Measurements from ENCODE around the gene SGMS1.

The SGMS1 gene

GRCh38 chr10:50477287-50478203 is 146.2 kb downstream of the SGMS1 start:
- DNase-seq = no peak
- TF ChIP-seq GATA1 (IDR thresholded peaks at IDR 0.05; ENCODE audit: low read depth, low read length) (no peak), POLR2A (IDR thresholded peaks at IDR 0.05; ENCODE audit: low read length) (no peak)

- DNase-seq = no peak
Measured at GRCh38 chr10:50473756-50474155, 150.0 kb downstream of the SGMS1 start.

DNA sequence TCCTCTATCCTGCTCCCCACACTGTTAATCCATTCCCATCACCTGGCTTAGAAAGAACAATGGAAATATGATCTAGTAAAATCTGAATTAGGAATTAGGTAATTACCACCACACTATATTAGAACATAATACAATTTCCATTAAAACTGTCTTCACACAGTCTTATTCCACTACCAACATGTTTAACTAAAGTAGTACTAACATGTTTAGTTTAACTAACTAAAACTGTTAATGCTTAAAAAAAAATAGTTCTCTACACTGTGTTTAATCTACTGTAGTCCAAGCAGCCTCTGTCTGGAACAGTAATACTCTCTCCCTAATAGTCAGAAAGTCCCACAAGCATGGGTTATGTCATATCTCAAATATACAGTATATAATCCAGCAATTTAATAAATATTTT is 150.8 kb downstream of the SGMS1 start:
- TF ChIP-seq GATA1 (IDR thresholded peaks at IDR 0.05; ENCODE audit: low read depth, low read length) (no peak), POLR2A (IDR thresholded peaks at IDR 0.05; ENCODE audit: low read length) (no peak)

More at GRCh38 chr10:50473756-50474155, 150.0 kb downstream of the SGMS1 start:
- TF ChIP-seq POLR2A (IDR thresholded peaks at IDR 0.05; ENCODE audit: low read length) (no peak), GATA1 (IDR thresholded peaks at IDR 0.05; ENCODE audit: low read depth, low read length) (no peak)

GRCh38 chr10:50471583-50471975 is 152.2 kb downstream of the SGMS1 start:
- TF ChIP-seq GATA1 (IDR thresholded peaks at IDR 0.05; ENCODE audit: low read depth, low read length) (no peak), POLR2A (IDR thresholded peaks at IDR 0.05; ENCODE audit: low read length) (no peak)
- no peak for DNase-seq

More for the DNA sequence above, 150.8 kb downstream of the SGMS1 start:
- no peak for DNase-seq

- TF ChIP-seq GATA1 (IDR thresholded peaks at IDR 0.05; ENCODE audit: low read depth, low read length) (no peak), POLR2A (IDR thresholded peaks at IDR 0.05; ENCODE audit: low read length) (no peak)
- no peak for DNase-seq
Measured at GRCh38 chr10:50470798-50471582, 152.8 kb downstream of the SGMS1 start.

DNA sequence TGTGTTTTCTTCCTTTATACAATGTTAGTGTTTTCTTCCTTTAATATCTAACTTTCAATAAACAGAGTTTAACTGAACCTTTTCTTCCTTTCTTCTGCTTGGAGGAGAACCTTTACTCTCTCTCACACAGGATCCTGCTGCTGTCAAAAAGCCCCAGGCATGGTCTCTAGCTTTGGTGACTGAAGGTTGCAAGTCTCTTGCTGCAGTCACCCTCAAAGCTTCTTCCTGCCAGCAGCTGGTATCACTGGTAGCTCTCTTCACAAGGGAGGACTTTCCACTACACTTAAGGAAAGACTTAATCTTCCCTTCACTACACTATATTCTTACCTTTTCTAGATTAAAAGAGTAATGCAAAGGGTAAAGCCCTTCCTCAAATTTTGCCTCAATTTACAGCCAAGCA is 153.4 kb downstream of the SGMS1 start:
- no peak for TF ChIP-seq POLR2A (IDR thresholded peaks at IDR 0.05; ENCODE audit: low read length)
- no peak for TF ChIP-seq GATA1 (IDR thresholded peaks at IDR 0.05; ENCODE audit: low read depth, low read length)

GRCh38 chr10:50469778-50470193 is 154.0 kb downstream of the SGMS1 start:
- DNase-seq = no peak
- TF ChIP-seq GATA1 (IDR thresholded peaks at IDR 0.05; ENCODE audit: low read depth, low read length) (no peak), POLR2A (IDR thresholded peaks at IDR 0.05; ENCODE audit: low read length) (no peak)

More for the DNA sequence above, 153.4 kb downstream of the SGMS1 start:
- DNase-seq = no peak

DNA sequence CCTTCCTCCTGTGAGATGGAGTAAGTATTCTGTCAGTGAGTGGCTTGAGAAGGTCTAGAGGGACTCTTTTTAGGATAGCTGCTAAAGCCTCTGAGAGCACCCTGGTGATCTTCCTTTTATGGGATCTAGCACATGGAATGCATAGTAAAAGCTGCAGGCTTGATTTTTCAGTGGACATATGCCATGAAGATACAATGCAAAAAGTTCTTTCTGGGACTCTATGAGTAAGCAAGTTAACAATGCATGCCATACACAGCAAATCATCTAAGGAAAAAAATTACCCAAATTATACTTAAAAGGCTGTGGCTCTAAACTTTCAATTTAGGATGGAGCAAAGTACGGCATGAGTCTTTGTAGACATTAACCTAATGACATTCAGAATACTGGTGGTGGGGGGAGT is 154.5 kb downstream of the SGMS1 start:
- no peak for DNase-seq

GRCh38 chr10:50467209-50467608 is 156.5 kb downstream of the SGMS1 start:
- TF ChIP-seq POLR2A (IDR thresholded peaks at IDR 0.05; ENCODE audit: low read length) (no peak), GATA1 (IDR thresholded peaks at IDR 0.05; ENCODE audit: low read depth, low read length) (no peak)
- no peak for DNase-seq

More for the DNA sequence above, 154.5 kb downstream of the SGMS1 start:
- TF ChIP-seq POLR2A (IDR thresholded peaks at IDR 0.05; ENCODE audit: low read length) (no peak), GATA1 (IDR thresholded peaks at IDR 0.05; ENCODE audit: low read depth, low read length) (no peak)

DNA sequence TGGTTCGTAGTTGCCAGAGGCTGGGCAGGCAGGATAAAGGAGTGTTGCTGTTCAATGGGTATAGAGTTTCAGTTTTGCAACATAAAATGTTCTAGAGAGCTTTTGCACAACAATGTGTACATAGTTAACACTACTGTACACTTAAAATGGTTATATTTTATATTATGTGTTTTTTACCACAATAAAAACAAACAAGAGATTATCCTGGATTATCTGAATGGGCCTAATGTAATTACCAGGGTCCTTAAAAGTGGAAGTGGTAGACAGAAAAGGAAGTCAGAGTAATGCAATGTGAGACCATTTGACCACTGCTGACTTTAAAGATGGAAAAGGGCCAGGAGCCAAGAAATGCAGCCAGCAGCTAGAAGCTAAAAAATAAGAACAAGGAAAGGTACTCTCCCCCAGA is 159.7 kb downstream of the SGMS1 start:
- TF ChIP-seq GATA1 (IDR thresholded peaks at IDR 0.05; ENCODE audit: low read depth, low read length) (no peak), POLR2A (IDR thresholded peaks at IDR 0.05; ENCODE audit: low read length) (no peak)
- no peak for DNase-seq

- TF ChIP-seq POLR2A (IDR thresholded peaks at IDR 0.05; ENCODE audit: low read length) = no peak
- no peak for TF ChIP-seq GATA1 (IDR thresholded peaks at IDR 0.05; ENCODE audit: low read depth, low read length)
- no peak for DNase-seq
Measured at GRCh38 chr10:50461834-50462233, 161.9 kb downstream of the SGMS1 start.

DNA sequence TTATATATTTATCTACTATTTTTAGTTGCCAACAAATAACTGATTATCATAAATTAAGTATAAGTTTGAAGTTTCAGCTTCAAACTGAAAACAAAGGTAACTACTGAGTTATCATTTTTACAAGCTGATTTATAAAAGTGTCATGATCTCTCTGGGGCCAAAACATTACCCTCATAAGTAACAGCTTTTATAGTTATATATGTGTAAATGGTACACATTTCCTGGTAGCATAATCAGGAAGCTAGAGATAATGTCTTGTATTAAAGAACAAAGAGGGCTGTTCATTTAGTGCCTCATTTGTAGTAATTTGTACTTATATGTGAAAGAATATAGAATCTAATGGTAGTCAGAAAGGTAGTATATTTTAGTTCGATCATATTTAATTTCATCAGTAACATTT is 162.6 kb downstream of the SGMS1 start:
- DNase-seq = no peak
- no peak for TF ChIP-seq POLR2A (IDR thresholded peaks at IDR 0.05; ENCODE audit: low read length)
- TF ChIP-seq GATA1 (IDR thresholded peaks at IDR 0.05; ENCODE audit: low read depth, low read length) = no peak

DNA sequence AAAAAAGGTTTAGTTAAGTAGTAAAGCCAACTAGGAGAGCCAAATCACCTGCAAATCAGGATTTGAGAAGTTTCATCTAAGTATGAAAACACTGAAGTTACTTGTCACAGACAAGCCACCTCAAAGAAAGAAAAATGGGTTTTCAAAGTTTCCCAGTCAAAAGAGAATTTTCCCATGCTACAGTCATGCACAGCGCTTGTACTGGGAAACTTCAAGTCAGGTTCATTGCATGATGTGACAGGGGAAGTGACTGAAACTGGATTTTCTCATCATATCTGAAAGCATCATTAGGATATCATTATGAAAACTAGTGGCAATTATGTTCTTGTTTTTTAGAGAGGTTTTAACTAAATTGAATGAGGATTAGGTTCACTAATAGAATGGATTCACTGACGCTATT is 167.0 kb downstream of the SGMS1 start:
- no peak for TF ChIP-seq POLR2A (IDR thresholded peaks at IDR 0.05; ENCODE audit: low read length)
- TF ChIP-seq GATA1 (IDR thresholded peaks at IDR 0.05; ENCODE audit: low read depth, low read length) = no peak
- DNase-seq = no peak

DNA sequence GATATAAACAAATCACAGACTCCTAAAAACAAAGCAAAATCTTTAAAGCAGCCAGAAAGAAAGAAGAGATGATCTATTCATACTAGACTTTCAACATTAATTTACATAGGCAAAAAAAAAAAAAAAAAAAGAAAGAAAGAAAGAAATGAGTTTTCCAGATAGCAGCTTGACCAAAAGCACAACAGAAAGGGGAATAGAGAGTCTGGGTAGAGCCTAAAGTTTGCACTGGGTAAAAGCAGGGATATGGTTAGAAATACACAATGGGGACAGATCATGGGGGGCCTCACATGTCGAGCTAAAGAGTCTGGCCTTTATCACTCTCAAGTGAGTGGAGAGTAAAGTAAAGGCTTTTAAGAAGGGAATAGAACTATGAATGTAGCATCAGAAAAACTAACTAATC is 169.8 kb downstream of the SGMS1 start:
- TF ChIP-seq GATA1 (IDR thresholded peaks at IDR 0.05; ENCODE audit: low read depth, low read length) (no peak), POLR2A (IDR thresholded peaks at IDR 0.05; ENCODE audit: low read length) (no peak)
- no peak for DNase-seq
